HCT116 (cell line): ENCODE results near the gene NEURL3.

Experiments
- CBX3 ChIP-seq: IDR thresholded peaks from 2 replicates; pipeline ENCODE4 v1.6.1; 2012; ENCODE audit warnings: low read depth
- CEBPB ChIP-seq: IDR thresholded peaks from 2 replicates; pipeline ENCODE4 v1.6.1; 2012; ENCODE audit warnings: low read depth
- JUND ChIP-seq: IDR thresholded peaks from 2 replicates; pipeline ENCODE4 v1.6.1; 2012
- POLR2AphosphoS5 ChIP-seq: IDR thresholded peaks from 2 replicates; pipeline ENCODE4 v1.6.1; 2011; ENCODE audit warnings: mild to moderate bottlenecking, low read depth, low read length, moderate library complexity
- SIN3A ChIP-seq: IDR thresholded peaks from 2 replicates; pipeline ENCODE4 v1.6.1; 2012; ENCODE audit warnings: low read depth
- TCF7L2 ChIP-seq: IDR thresholded peaks from 2 replicates; pipeline ENCODE4 v1.7.0; 2011; ENCODE audit warnings: borderline replicate concordance, inconsistent platforms; ENCODE audit not compliant: insufficient read depth, insufficient read length; ENCODE audit errors: extremely low read depth
- TF ChIP-seq, protein P1 (sequence below): IDR thresholded peaks from 2 replicates; pipeline ENCODE4 v1.6.1; 2011; ENCODE audit warnings: mild to moderate bottlenecking, low read length, moderate library complexity; ENCODE audit not compliant: insufficient replicate concordance; ENCODE audit errors: extremely low read depth
- TF ChIP-seq, protein P2 (sequence below), 3 experiments: fragments of 200-600 bp in 1 of 3; sonication (generic) in 1 of 3; IDR thresholded peaks in 2 of 3; conservative IDR thresholded peaks in 1 of 3; 2 replicates each; pipeline ENCODE4 v1.5.1; 2012 to 2017; ENCODE audit warnings: low read depth in 2 of 3, low read length in 2 of 3, antibody characterized with exemption in 1 of 3, borderline replicate concordance in 1 of 3, control low read depth in 1 of 3, mild to moderate bottlenecking in 1 of 3, mixed read lengths in 1 of 3, mixed run types in 1 of 3, moderate library complexity in 1 of 3; ENCODE audit not compliant: insufficient read depth in 1 of 3
- TF ChIP-seq, protein P3 (sequence below): IDR thresholded peaks from 2 replicates; pipeline ENCODE4 v1.6.1; 2012

DNA sequence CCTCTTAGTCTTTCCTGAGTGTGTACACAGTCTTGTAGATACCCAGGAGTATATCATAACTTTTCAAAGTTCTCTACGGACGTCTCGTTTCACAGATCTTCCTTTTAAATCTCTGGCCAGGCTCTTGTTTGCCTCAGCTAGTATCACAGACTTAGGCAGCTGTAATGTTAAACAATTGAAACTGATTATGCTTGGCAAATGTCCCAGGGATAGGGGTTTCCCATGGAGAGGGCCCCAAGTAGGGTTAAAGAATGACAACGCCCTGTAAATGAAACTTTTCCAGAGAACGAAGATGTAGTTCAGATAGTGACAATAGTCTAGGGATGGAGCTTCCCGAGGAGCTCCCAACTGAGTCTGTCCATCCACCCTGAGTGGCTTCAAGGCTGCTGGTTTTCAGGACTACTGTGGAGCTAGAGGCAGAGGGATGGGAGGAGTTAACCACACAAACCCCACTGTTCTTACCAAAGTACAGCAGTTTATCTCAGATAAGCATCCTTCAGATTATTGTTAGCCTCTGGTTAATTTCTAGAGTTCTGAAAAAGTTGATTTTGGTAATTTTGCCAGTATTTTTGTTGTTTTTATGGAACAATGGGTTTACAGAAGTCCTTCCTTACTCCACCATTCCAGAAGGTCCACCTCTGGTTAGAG is 9.1 kb downstream of the NEURL3 start:
- TF ChIP-seq, protein P1, sequence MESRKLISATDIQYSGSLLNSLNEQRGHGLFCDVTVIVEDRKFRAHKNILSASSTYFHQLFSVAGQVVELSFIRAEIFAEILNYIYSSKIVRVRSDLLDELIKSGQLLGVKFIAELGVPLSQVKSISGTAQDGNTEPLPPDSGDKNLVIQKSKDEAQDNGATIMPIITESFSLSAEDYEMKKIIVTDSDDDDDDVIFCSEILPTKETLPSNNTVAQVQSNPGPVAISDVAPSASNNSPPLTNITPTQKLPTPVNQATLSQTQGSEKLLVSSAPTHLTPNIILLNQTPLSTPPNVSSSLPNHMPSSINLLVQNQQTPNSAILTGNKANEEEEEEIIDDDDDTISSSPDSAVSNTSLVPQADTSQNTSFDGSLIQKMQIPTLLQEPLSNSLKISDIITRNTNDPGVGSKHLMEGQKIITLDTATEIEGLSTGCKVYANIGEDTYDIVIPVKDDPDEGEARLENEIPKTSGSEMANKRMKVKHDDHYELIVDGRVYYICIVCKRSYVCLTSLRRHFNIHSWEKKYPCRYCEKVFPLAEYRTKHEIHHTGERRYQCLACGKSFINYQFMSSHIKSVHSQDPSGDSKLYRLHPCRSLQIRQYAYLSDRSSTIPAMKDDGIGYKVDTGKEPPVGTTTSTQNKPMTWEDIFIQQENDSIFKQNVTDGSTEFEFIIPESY, result no peak
- no peak for TF ChIP-seq SIN3A
- TF ChIP-seq, protein P2, sequence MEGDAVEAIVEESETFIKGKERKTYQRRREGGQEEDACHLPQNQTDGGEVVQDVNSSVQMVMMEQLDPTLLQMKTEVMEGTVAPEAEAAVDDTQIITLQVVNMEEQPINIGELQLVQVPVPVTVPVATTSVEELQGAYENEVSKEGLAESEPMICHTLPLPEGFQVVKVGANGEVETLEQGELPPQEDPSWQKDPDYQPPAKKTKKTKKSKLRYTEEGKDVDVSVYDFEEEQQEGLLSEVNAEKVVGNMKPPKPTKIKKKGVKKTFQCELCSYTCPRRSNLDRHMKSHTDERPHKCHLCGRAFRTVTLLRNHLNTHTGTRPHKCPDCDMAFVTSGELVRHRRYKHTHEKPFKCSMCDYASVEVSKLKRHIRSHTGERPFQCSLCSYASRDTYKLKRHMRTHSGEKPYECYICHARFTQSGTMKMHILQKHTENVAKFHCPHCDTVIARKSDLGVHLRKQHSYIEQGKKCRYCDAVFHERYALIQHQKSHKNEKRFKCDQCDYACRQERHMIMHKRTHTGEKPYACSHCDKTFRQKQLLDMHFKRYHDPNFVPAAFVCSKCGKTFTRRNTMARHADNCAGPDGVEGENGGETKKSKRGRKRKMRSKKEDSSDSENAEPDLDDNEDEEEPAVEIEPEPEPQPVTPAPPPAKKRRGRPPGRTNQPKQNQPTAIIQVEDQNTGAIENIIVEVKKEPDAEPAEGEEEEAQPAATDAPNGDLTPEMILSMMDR (IDR thresholded peaks at IDR 0.05 in 2 of 3, conservative IDR thresholded peaks at IDR 0.05 in 1 of 3; ENCODE audit: borderline replicate concordance in 1 of 3, insufficient read depth in 1 of 3, low read depth in 2 of 3, low read length in 2 of 3), result no peak
- TF ChIP-seq POLR2AphosphoS5, result no peak
- TF ChIP-seq TCF7L2, result no peak
- TF ChIP-seq JUND, result no peak
- TF ChIP-seq CEBPB, result no peak
- TF ChIP-seq, protein P3, sequence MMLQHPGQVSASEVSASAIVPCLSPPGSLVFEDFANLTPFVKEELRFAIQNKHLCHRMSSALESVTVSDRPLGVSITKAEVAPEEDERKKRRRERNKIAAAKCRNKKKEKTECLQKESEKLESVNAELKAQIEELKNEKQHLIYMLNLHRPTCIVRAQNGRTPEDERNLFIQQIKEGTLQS, result no peak
- no peak for TF ChIP-seq CBX3
